ENCODE results near the gene SIX1. TPM values are rescaled to one million over a fixed set of nuclear protein-coding genes. Genes with fewer than 3 reads are reported as not detected.

SIX1 gene
- total RNA-seq, 2 donors from 2014 or later: not detected

DNA sequence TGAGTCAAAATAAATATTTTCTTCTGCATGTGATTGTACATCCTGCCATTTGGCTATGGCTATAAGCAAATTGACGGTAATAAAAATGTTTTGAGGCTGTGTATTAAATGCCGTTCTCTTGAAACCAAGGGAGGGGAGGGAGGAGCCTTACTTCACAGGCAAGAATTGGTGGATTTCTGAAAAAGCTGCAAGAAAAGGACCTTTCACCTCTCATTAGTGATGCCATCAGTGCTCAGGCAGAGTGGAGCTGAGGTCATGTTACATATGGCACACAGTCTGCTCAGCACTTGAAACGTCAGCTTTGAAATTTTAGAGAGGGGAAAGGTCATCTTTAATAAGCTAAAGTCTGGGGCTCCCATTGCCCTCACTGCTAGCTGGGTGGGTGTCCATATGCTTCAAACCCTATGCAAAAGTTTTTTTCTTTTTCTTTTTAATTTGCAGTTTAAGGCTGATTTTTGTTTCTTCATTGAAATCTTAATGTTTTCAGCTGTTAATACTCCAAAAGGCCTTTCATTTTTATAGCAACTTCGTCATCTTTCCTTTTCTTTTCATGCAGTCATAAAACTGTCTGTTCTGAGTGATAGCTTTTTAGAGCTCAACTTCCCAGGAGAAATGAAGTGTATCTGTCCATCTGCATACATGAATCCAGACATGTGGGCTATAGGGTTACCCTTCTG, 9.8 kb upstream of the SIX1 start:
- H3K36me3 Mint-ChIP-seq (ENCODE audit: low read depth): peaks cover 12% of the 10 kb centered on the region
- H3K27me3 Mint-ChIP-seq: peaks cover 67% of the 10 kb centered on the region
- H3K4me3 Mint-ChIP-seq: peak overlapping the region; percentile 62
- peaks cover 14% of the 10 kb centered on the region for H3K4me1 Mint-ChIP-seq
- no peak overlapping the region for H3K27ac Mint-ChIP-seq
- H3K9me3 Mint-ChIP-seq: no peaks in the 10 kb centered on the region
- no peak for ATAC-seq (replicated peaks)

DNA sequence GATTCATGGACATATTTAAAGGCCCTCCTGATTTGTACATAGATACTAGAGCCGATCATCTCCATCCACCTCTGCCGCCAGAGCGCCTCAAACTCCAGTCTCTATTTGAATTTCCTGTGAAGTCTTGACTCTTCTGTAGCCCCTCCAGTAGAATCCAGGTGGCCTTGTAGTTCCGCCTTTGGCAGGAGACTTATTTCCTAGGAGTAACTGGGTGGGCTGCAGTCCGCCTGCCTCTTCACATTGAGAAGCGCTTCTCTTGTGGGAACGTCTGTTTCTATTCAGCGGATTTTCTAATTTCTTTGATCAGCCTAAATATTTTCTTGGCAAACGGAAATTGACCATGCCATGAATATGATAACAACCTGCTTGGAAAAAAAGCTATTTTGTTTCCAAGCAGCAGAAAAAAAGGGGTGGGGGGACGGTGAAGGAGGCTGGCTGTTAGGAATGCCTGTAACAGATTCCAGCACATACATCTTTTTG, 9.0 kb upstream of the SIX1 start:
- Mint-ChIP-seq H3K9me3 (no peaks in the 10 kb centered on the region), H3K4me3 (peak overlapping the region; percentile 62), H3K27ac (no peak overlapping the region), H3K4me1 (peaks cover 22% of the 10 kb centered on the region), H3K27me3 (peaks cover 71% of the 10 kb centered on the region), H3K36me3 (ENCODE audit: low read depth) (peaks cover 12% of the 10 kb centered on the region)
- no peak for ATAC-seq (replicated peaks)

DNA sequence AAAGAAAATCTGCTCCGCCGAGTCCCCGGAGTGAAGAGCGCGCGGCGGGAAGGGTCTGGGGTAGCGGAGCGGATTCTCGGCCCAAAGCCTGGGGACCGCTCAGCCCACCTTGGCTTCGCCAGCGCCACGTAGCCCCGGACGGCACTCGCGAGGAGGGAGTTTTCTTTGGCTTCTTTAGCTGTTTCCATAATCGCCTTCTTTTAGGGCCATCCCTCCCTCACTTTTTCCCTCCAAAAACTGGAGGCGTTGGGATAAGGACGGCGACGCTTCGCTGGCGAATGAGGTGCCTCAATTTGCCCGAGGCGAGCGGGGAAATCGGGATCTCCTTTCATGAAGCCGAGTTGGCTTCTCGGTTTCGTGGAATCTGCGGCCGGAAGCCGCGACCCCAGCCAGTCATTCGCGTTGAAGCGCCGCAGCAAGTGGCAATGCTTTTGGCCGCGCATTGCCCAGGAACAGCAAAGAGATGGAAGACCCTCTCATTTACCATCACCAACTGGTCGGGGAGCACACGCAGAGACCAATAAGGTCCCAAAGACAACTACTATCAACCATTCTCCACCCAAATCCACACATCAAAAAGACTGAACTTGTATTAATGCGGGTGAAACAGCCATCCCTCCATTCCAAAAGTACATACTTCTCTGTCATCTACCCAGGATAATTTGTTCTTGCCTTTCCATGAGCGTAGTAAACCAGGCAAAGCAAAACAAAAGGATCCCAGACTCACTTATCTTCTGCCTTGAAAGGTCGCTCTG, 8.4 kb upstream of the SIX1 start:
- Mint-ChIP-seq H3K4me3 (peak overlapping the region; percentile 62), H3K27me3 (peaks cover 66% of the 10 kb centered on the region), H3K36me3 (ENCODE audit: low read depth) (peaks cover 12% of the 10 kb centered on the region), H3K9me3 (no peaks in the 10 kb centered on the region), H3K27ac (no peak overlapping the region), H3K4me1 (peaks cover 22% of the 10 kb centered on the region)
- ATAC-seq (replicated peaks): peak; percentile 6

- Mint-ChIP-seq H3K36me3 (ENCODE audit: low read depth) (peaks cover 12% of the 10 kb centered on the region), H3K4me1 (peaks cover 22% of the 10 kb centered on the region), H3K27ac (no peak overlapping the region), H3K27me3 (peaks cover 62% of the 10 kb centered on the region), H3K4me3 (peak overlapping the region; percentile 62), H3K9me3 (no peaks in the 10 kb centered on the region)
- ATAC-seq (replicated peaks): peak; percentile 52
Measured at GRCh38 chr14:60656686-60657455, 7.6 kb upstream of the SIX1 start.

GRCh38 chr14:60655898-60656685, 6.8 kb upstream of the SIX1 start:
- H3K4me1 Mint-ChIP-seq: peaks cover 22% of the 10 kb centered on the region
- peak overlapping the region; percentile 62 for H3K4me3 Mint-ChIP-seq
- no peak overlapping the region for H3K27ac Mint-ChIP-seq
- no peaks in the 10 kb centered on the region for H3K9me3 Mint-ChIP-seq
- peaks cover 12% of the 10 kb centered on the region for H3K36me3 Mint-ChIP-seq (ENCODE audit: low read depth)
- ATAC-seq (replicated peaks): peak; percentile 12
- peaks cover 62% of the 10 kb centered on the region for H3K27me3 Mint-ChIP-seq

DNA sequence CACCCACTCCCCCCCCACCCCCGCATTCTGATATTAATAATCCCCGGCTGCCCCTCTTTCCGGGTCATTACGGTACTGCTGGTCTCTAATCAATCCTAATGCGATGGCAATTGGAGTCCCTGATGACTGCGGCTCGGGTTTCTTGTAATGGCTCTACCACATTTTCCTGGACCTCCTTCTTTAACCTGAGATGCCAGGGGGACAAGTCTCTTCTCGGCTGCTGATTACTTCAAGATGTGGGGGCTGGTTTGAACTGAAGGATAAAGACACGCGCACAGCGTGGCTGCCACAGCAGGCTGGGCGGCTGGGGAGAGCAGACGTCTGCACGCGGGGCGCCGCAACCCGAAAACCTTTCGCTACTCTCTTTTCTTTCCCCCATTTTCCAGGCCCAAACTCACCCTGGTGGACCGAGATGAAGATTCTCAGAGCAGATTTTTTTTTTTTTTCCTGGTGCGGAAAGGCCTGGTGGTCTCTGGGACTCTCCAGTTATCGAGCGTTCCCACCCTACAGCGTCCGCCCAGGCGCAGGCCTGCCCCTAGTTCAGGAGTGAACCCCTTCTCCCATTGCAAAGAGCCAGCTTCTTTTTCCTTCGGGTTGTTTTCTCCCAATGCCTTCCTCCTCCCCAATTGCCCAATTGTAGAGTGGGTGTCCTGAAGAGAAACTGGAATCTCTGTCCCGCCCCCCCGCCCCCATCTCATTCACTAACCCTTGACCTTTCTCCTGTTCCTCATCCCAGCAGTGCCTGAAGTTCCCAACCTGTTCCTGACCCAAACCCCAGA, 6.0 kb upstream of the SIX1 start:
- Mint-ChIP-seq H3K27ac (no peak overlapping the region), H3K27me3 (peaks cover 68% of the 10 kb centered on the region), H3K36me3 (ENCODE audit: low read depth) (peaks cover 12% of the 10 kb centered on the region), H3K9me3 (no peaks in the 10 kb centered on the region), H3K4me1 (peaks cover 22% of the 10 kb centered on the region), H3K4me3 (peak overlapping the region; percentile 62)
- ATAC-seq (replicated peaks): no peak

GRCh38 chr14:60654334-60654821, 5.1 kb upstream of the SIX1 start:
- no peak overlapping the region for H3K27ac Mint-ChIP-seq
- H3K4me1 Mint-ChIP-seq: peaks cover 22% of the 10 kb centered on the region
- no peak for ATAC-seq (replicated peaks)

GRCh38 chr14:60653701-60654161, 4.5 kb upstream of the SIX1 start:
- ATAC-seq (replicated peaks): no peak
- Mint-ChIP-seq H3K27me3 (peaks cover 67% of the 10 kb centered on the region), H3K4me3 (peak overlapping the region; percentile 42), H3K27ac (no peak overlapping the region), H3K4me1 (peaks cover 22% of the 10 kb centered on the region), H3K36me3 (ENCODE audit: low read depth) (peaks cover 12% of the 10 kb centered on the region), H3K9me3 (no peaks in the 10 kb centered on the region)

More at GRCh38 chr14:60654334-60654821, 5.1 kb upstream of the SIX1 start:
- no peak overlapping the region for H3K4me3 Mint-ChIP-seq
- peaks cover 12% of the 10 kb centered on the region for H3K36me3 Mint-ChIP-seq (ENCODE audit: low read depth)
- H3K9me3 Mint-ChIP-seq: no peaks in the 10 kb centered on the region
- peaks cover 74% of the 10 kb centered on the region for H3K27me3 Mint-ChIP-seq

DNA sequence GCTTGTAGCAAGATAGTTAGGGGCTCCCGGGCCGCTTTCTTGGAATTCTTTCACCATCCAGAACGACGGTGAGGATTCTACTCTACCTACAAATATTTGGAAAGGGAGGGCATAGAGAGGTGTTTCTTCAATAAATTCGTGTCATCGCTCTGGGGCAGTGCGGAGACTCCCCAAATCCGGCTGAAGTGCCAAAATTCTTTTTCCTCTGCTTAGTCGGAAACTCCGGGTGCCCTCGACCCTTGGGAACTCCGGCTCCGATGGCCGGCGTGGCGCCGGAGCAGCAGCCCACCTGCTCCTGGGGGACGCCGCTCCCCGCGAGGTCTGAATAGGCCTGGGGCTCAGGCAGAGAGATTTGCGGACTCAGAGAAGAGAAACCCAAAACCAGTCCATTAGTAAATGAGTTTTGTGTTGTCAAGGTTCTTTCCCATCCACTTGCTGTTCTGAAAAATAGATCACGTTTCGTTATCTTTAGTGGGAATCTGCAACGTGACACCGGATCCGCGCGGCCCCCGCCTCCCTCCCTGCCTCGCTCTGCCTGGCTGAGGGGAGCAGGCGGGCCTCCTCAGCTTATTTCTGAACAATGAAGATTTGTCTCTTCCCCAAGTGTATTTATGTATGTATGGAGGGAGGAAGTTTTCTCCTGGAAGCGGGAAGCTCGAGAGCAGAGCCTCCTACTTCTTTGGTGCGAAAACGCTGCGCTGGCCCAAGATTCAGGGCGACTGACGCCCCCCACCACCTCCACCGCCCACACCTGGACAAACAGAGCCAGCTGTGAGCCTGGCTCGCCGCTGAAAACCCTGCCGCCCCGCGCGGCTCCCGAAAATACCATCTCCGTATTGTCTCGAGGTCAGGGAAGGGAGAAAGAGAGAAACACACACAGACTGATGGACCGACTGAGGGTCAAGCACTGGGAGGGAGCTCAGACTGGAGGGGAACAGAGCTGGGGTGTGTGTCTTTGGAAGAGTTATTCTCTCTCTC, 3.7 kb upstream of the SIX1 start:
- Mint-ChIP-seq H3K9me3 (no peaks in the 10 kb centered on the region), H3K36me3 (ENCODE audit: low read depth) (peaks cover 8% of the 10 kb centered on the region), H3K4me3 (peak overlapping the region; percentile 42), H3K27me3 (peaks cover 63% of the 10 kb centered on the region), H3K27ac (no peak overlapping the region), H3K4me1 (peaks cover 22% of the 10 kb centered on the region)
- no peak for ATAC-seq (replicated peaks)

GRCh38 chr14:60651796-60652673, 2.8 kb upstream of the SIX1 start:
- H3K27me3 Mint-ChIP-seq: peaks cover 67% of the 10 kb centered on the region
- peaks cover 7% of the 10 kb centered on the region for H3K36me3 Mint-ChIP-seq (ENCODE audit: low read depth)
- H3K4me1 Mint-ChIP-seq: peaks cover 20% of the 10 kb centered on the region
- peak overlapping the region; percentile 42 for H3K4me3 Mint-ChIP-seq
- no peak overlapping the region for H3K27ac Mint-ChIP-seq
- no peak for ATAC-seq (replicated peaks)
- no peaks in the 10 kb centered on the region for H3K9me3 Mint-ChIP-seq

GRCh38 chr14:60651086-60651795, 2.0 kb upstream of the SIX1 start:
- no peak overlapping the region for H3K4me3 Mint-ChIP-seq
- no peaks in the 10 kb centered on the region for H3K9me3 Mint-ChIP-seq
- H3K4me1 Mint-ChIP-seq: peaks cover 19% of the 10 kb centered on the region
- peaks cover 6% of the 10 kb centered on the region for H3K36me3 Mint-ChIP-seq (ENCODE audit: low read depth)
- peaks cover 70% of the 10 kb centered on the region for H3K27me3 Mint-ChIP-seq
- ATAC-seq (replicated peaks): no peak
- no peak overlapping the region for H3K27ac Mint-ChIP-seq
